Measurements from ENCODE around the gene KIAA0825.

The KIAA0825 gene

GRCh38 chr5:94457788-94458187, 160.6 kb downstream of the KIAA0825 start:
- H3K36me3 Mint-ChIP-seq (ENCODE audit: low read depth), result no peaks in the 10 kb centered on the region
- no peaks in the 10 kb centered on the region for H3K4me1 Mint-ChIP-seq (ENCODE audit: low read depth)
- no peak overlapping the region for H3K4me3 Mint-ChIP-seq

GRCh38 chr5:94445726-94446125, 172.7 kb downstream of the KIAA0825 start:
- H3K27me3 Mint-ChIP-seq, result no peaks in the 10 kb centered on the region
- H3K36me3 Mint-ChIP-seq (ENCODE audit: low read depth), result no peaks in the 10 kb centered on the region
- DNase-seq, result no peak
- no peak overlapping the region for H3K27ac Mint-ChIP-seq
- H3K4me3 Mint-ChIP-seq, result no peak overlapping the region
- no peaks in the 10 kb centered on the region for H3K9me3 Mint-ChIP-seq
- no peaks in the 10 kb centered on the region for H3K4me1 Mint-ChIP-seq (ENCODE audit: low read depth)

More at GRCh38 chr5:94457788-94458187, 160.6 kb downstream of the KIAA0825 start:
- Mint-ChIP-seq H3K27ac (no peak overlapping the region), H3K9me3 (no peaks in the 10 kb centered on the region), H3K27me3 (no peaks in the 10 kb centered on the region)
- DNase-seq, result no peak

GRCh38 chr5:94442991-94443390, 175.4 kb downstream of the KIAA0825 start:
- Mint-ChIP-seq H3K9me3 (no peaks in the 10 kb centered on the region), H3K4me3 (no peak overlapping the region), H3K4me1 (ENCODE audit: low read depth) (no peaks in the 10 kb centered on the region), H3K27ac (no peak overlapping the region), H3K27me3 (no peaks in the 10 kb centered on the region), H3K36me3 (ENCODE audit: low read depth) (no peaks in the 10 kb centered on the region)
- no peak for DNase-seq

- Mint-ChIP-seq H3K27ac (no peak overlapping the region), H3K9me3 (no peaks in the 10 kb centered on the region), H3K36me3 (ENCODE audit: low read depth) (no peaks in the 10 kb centered on the region), H3K27me3 (no peaks in the 10 kb centered on the region), H3K4me3 (no peak overlapping the region), H3K4me1 (ENCODE audit: low read depth) (no peaks in the 10 kb centered on the region)
- DNase-seq, result no peak
Observed at GRCh38 chr5:94442076-94442475, 176.3 kb downstream of the KIAA0825 start.

GRCh38 chr5:94440015-94440414, 178.4 kb downstream of the KIAA0825 start:
- no peak overlapping the region for H3K27ac Mint-ChIP-seq
- H3K4me1 Mint-ChIP-seq (ENCODE audit: low read depth), result no peaks in the 10 kb centered on the region
- no peak for DNase-seq
- H3K4me3 Mint-ChIP-seq, result no peak overlapping the region
- no peaks in the 10 kb centered on the region for H3K27me3 Mint-ChIP-seq
- H3K36me3 Mint-ChIP-seq (ENCODE audit: low read depth), result no peaks in the 10 kb centered on the region
- no peaks in the 10 kb centered on the region for H3K9me3 Mint-ChIP-seq

GRCh38 chr5:94433397-94434163, 184.8 kb downstream of the KIAA0825 start:
- Mint-ChIP-seq H3K9me3 (peaks cover 6% of the 10 kb centered on the region), H3K27me3 (no peaks in the 10 kb centered on the region), H3K4me1 (ENCODE audit: low read depth) (no peaks in the 10 kb centered on the region), H3K27ac (no peak overlapping the region), H3K4me3 (no peak overlapping the region), H3K36me3 (ENCODE audit: low read depth) (no peaks in the 10 kb centered on the region)
- DNase-seq, result no peak

GRCh38 chr5:94432499-94432898, 185.9 kb downstream of the KIAA0825 start:
- no peak for DNase-seq
- no peak overlapping the region for H3K4me3 Mint-ChIP-seq
- no peaks in the 10 kb centered on the region for H3K27me3 Mint-ChIP-seq
- H3K27ac Mint-ChIP-seq, result no peak overlapping the region
- H3K9me3 Mint-ChIP-seq, result peaks cover 10% of the 10 kb centered on the region
- H3K4me1 Mint-ChIP-seq (ENCODE audit: low read depth), result no peaks in the 10 kb centered on the region
- H3K36me3 Mint-ChIP-seq (ENCODE audit: low read depth), result no peaks in the 10 kb centered on the region

- Mint-ChIP-seq H3K27me3 (no peaks in the 10 kb centered on the region), H3K4me3 (no peak overlapping the region), H3K27ac (no peak overlapping the region), H3K36me3 (ENCODE audit: low read depth) (no peaks in the 10 kb centered on the region), H3K4me1 (ENCODE audit: low read depth) (no peaks in the 10 kb centered on the region), H3K9me3 (peaks cover 10% of the 10 kb centered on the region)
- no peak for DNase-seq
Observed at GRCh38 chr5:94431696-94432095, 186.7 kb downstream of the KIAA0825 start.

- no peak overlapping the region for H3K27ac Mint-ChIP-seq
- no peaks in the 10 kb centered on the region for H3K27me3 Mint-ChIP-seq
- no peaks in the 10 kb centered on the region for H3K4me1 Mint-ChIP-seq (ENCODE audit: low read depth)
- no peak overlapping the region for H3K4me3 Mint-ChIP-seq
- H3K9me3 Mint-ChIP-seq, result peaks cover 10% of the 10 kb centered on the region
- no peak for DNase-seq
- no peaks in the 10 kb centered on the region for H3K36me3 Mint-ChIP-seq (ENCODE audit: low read depth)
Observed at GRCh38 chr5:94429566-94429965, 188.8 kb downstream of the KIAA0825 start.

- Mint-ChIP-seq H3K9me3 (peaks cover 8% of the 10 kb centered on the region), H3K4me1 (ENCODE audit: low read depth) (no peaks in the 10 kb centered on the region), H3K27ac (no peak overlapping the region), H3K27me3 (no peaks in the 10 kb centered on the region), H3K36me3 (ENCODE audit: low read depth) (no peaks in the 10 kb centered on the region), H3K4me3 (no peak overlapping the region)
- no peak for DNase-seq
Observed at GRCh38 chr5:94425396-94425795, 193.0 kb downstream of the KIAA0825 start.

GRCh38 chr5:94423411-94423810, 195.0 kb downstream of the KIAA0825 start:
- DNase-seq, result no peak
- Mint-ChIP-seq H3K9me3 (peaks cover 4% of the 10 kb centered on the region), H3K36me3 (ENCODE audit: low read depth) (no peaks in the 10 kb centered on the region), H3K27ac (no peak overlapping the region), H3K4me3 (no peak overlapping the region), H3K4me1 (ENCODE audit: low read depth) (no peaks in the 10 kb centered on the region), H3K27me3 (no peaks in the 10 kb centered on the region)

GRCh38 chr5:94422812-94423211, 195.6 kb downstream of the KIAA0825 start:
- H3K36me3 Mint-ChIP-seq (ENCODE audit: low read depth), result no peaks in the 10 kb centered on the region
- no peak for DNase-seq
- no peak overlapping the region for H3K4me3 Mint-ChIP-seq

GRCh38 chr5:94420885-94421284, 197.5 kb downstream of the KIAA0825 start:
- Mint-ChIP-seq H3K27me3 (no peaks in the 10 kb centered on the region), H3K4me3 (no peak overlapping the region), H3K36me3 (ENCODE audit: low read depth) (no peaks in the 10 kb centered on the region), H3K9me3 (no peaks in the 10 kb centered on the region), H3K4me1 (ENCODE audit: low read depth) (no peaks in the 10 kb centered on the region), H3K27ac (no peak overlapping the region)
- no peak for DNase-seq

More at GRCh38 chr5:94422812-94423211, 195.6 kb downstream of the KIAA0825 start:
- no peaks in the 10 kb centered on the region for H3K27me3 Mint-ChIP-seq
- no peaks in the 10 kb centered on the region for H3K4me1 Mint-ChIP-seq (ENCODE audit: low read depth)
- peaks cover 3% of the 10 kb centered on the region for H3K9me3 Mint-ChIP-seq
- no peak overlapping the region for H3K27ac Mint-ChIP-seq

GRCh38 chr5:94415798-94416197, 202.6 kb downstream of the KIAA0825 start:
- Mint-ChIP-seq H3K36me3 (ENCODE audit: low read depth) (no peaks in the 10 kb centered on the region), H3K27me3 (no peaks in the 10 kb centered on the region), H3K9me3 (no peaks in the 10 kb centered on the region), H3K4me1 (ENCODE audit: low read depth) (no peaks in the 10 kb centered on the region), H3K27ac (no peak overlapping the region), H3K4me3 (no peak overlapping the region)
- DNase-seq, result no peak

GRCh38 chr5:94409440-94409839, 209.0 kb downstream of the KIAA0825 start:
- Mint-ChIP-seq H3K4me1 (ENCODE audit: low read depth) (no peaks in the 10 kb centered on the region), H3K4me3 (no peak overlapping the region), H3K36me3 (ENCODE audit: low read depth) (no peaks in the 10 kb centered on the region), H3K9me3 (peaks cover 5% of the 10 kb centered on the region), H3K27ac (no peak overlapping the region), H3K27me3 (no peaks in the 10 kb centered on the region)
- no peak for DNase-seq

- Mint-ChIP-seq H3K4me1 (ENCODE audit: low read depth) (no peaks in the 10 kb centered on the region), H3K4me3 (no peak overlapping the region), H3K27me3 (no peaks in the 10 kb centered on the region), H3K36me3 (ENCODE audit: low read depth) (no peaks in the 10 kb centered on the region), H3K27ac (no peak overlapping the region), H3K9me3 (peaks cover 5% of the 10 kb centered on the region)
- DNase-seq, result no peak
Observed at GRCh38 chr5:94407023-94407422, 211.4 kb downstream of the KIAA0825 start.
